ENCODE data around the gene GRHPR.
"Not testable (repeated sequence)": the region's sequence is repeated elsewhere in the genome, so short reads cannot be mapped to it uniquely, and the experiment has no call there.

GRHPR gene

DNA sequence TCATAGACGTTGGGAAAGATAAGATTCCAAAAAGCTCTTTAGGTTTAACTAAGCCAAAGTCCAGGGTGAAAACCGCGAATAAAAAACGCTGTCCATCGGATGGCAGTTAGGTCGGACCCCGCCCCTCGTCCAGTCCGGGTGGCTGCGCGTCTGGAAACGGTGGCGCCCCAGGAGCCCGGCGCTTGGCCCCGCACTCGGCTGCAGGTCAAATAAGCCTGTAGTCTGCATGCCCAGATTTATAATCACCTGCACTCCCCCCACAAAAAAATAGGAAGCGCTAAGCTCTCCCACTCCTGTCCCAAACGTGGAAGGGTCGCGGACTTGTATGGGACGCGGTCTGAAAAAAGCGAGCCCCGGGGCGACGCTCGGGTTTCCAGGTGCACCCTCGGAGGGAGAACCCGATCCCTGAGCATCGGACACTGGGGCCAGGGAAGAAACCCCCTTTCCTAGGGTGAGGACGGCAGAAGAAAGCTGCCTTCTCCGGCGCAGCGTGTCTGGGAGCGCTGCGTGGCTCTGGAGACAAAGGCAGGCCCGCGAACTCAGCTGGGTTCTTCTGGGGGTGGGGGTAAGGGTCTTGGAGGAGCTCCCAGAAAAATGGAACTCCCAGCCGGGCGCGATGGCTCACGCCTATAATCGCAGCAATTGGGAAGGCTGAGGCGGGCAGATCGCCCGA, 43.7 kb downstream of the GRHPR start:
- TF ChIP-seq CTCF (IDR thresholded peaks at IDR 0.05; ENCODE audit: borderline replicate concordance, insufficient read depth, low read depth, low read length), result no peak
- peak overlapping the region; percentile 71 for H3K4me3 ChIP-seq (ENCODE audit: low read depth, low read length)

- H3K4me3 ChIP-seq (ENCODE audit: low read depth, low read length), result not testable (repeated sequence)
Observed at GRCh38 chr9:37467530-37467929, 45.0 kb downstream of the GRHPR start.

GRCh38 chr9:37468620-37469019, 46.1 kb downstream of the GRHPR start:
- TF ChIP-seq CTCF (IDR thresholded peaks at IDR 0.05; ENCODE audit: borderline replicate concordance, insufficient read depth, low read depth, low read length), result no peak

DNA sequence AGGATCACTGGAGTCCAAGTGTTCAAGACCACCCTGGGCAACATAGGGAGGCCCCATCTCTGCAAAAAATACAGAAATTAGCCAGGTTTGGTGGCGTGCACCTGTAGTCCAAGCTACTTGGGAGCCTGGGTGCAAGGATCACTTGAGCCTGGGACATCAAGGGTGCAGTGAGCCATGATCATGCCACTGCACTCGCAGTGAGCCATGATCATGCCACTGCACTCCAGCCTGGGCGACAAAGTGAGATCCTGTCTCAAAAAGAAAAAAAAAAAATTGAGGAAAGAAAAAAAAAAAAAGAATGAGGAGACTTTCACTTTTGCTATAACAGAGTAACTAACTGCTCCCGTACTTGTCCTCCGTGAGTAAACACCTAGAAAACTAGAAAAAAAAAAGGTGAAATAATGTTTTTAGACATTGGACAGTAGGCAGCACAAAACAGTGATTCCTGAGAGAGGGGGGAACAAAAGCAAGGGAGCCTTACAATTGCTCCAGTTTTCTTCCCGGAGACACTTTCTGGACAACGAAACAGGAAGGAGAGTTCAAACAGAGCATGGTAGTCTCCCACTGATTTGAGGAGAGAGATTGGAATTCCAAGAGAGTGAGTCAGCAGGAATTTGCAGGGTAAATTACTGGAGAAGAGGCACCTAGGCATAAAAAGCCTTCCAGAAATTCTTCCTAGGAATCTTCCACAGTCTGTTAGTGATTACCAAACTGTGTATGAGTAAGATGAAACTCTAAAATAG, 49.6 kb downstream of the GRHPR start:
- H3K4me3 ChIP-seq (ENCODE audit: low read depth, low read length), result no peak overlapping the region
- TF ChIP-seq CTCF (IDR thresholded peaks at IDR 0.05; ENCODE audit: borderline replicate concordance, insufficient read depth, low read depth, low read length), result no peak

More at GRCh38 chr9:37468620-37469019, 46.1 kb downstream of the GRHPR start:
- no peak overlapping the region for H3K4me3 ChIP-seq (ENCODE audit: low read depth, low read length)

- not testable (repeated sequence) for H3K4me3 ChIP-seq (ENCODE audit: low read depth, low read length)
Observed at GRCh38 chr9:37473982-37474381, 51.5 kb downstream of the GRHPR start.

DNA sequence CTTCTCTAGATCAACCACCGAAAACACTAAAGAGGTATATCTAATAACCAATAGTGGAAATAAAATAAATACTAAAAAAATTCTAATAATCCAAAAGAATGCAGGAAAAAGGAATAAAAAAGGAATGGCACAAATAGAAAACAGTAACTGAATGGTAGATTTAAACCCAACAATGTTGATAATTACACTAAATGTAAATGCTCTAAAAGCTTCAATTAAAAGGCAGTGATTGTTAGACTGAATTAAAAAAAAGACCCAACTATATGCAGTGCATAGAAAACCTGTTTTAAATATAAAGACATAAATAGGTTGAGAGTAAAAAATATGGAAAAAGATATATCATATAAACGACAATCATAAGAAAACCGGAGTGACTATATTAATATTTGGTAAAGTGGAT, 51.9 kb downstream of the GRHPR start:
- no peak overlapping the region for H3K4me3 ChIP-seq (ENCODE audit: low read depth, low read length)
- TF ChIP-seq CTCF (IDR thresholded peaks at IDR 0.05; ENCODE audit: borderline replicate concordance, insufficient read depth, low read depth, low read length), result no peak

GRCh38 chr9:37476930-37477329, 54.4 kb downstream of the GRHPR start:
- TF ChIP-seq CTCF (IDR thresholded peaks at IDR 0.05; ENCODE audit: borderline replicate concordance, insufficient read depth, low read depth, low read length), result no peak
- H3K4me3 ChIP-seq (ENCODE audit: low read depth, low read length), result no peak overlapping the region

DNA sequence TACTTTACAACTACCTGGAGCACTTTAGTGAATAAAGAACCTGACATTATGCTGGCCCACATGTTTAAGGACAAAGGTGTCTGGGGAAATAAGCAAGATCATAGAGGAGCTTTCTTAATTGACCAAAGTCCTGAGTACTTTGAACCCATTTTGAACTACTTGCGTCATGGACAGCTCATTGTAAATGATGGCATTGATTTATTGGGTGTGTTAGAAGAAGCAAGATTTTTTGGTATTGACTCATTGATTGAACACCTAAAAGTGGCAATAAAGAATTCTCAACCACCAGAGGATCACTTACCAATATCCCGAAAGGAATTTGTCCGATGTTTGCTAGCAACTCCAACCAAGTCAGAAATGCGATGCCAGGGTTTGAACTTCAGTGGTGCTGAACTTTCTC, 54.9 kb downstream of the GRHPR start:
- not testable (repeated sequence) for H3K4me3 ChIP-seq (ENCODE audit: low read depth, low read length)

DNA sequence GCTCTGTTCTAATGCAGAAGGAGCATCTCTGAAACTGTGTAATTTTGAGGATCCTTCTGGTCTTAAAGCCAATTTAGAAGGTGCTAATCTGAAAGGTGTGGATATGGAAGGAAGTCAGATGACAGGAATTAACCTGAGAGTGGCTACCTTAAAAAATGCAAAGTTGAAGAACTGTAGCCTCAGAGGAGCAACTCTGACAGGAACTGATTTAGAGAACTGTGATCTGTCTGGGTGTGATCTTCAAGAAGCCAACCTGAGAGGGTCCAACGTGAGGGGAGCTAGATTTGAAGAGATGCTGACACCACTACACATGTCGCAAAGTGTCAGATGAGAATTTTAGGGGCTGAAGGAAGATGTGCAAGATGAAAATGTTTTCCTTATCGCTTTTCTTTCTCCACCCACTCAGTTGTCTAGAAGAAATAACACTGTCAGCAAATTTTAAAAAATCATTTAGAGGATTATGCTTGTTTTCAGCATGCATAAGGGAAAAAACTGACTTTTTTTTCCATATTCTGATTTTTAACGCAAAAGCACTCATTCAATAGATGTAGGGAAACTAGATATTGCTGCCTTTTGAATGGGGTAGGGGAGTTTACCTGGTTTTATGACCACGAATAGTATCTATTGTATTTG, 55.6 kb downstream of the GRHPR start:
- H3K4me3 ChIP-seq (ENCODE audit: low read depth, low read length), result not testable (repeated sequence)
